Cardiac muscle cell (in vitro differentiated cells and primary cell): Measurements from ENCODE around the gene NF1. TPM values are rescaled to one million over a fixed set of nuclear protein-coding genes. Genes with fewer than 3 reads are reported as not detected.

Experiments used
- DNase-seq, 2 donors: peaks; one replicate each; pipeline versions ENCODE4 v3.0.0 to v3.0.0-alpha.2; 2010 to 2017; ENCODE audit warnings: low read depth in 1 of 2, low spot score in 1 of 2
- H3K27ac ChIP-seq: fragments of 200-600 bp; sonication (generic); 2 replicates; pipeline ENCODE4 v1.5.1; 2016
- H3K27me3 ChIP-seq: fragments of 200-600 bp; sonication (generic); 2 replicates; pipeline ENCODE4 v1.6.0; 2016; ENCODE audit warnings: control low read depth
- H3K36me3 ChIP-seq: fragments of 200-600 bp; sonication (generic); 2 replicates; pipeline ENCODE4 v1.5.1; 2016; ENCODE audit warnings: control low read depth
- H3K4me1 ChIP-seq: fragments of 200-600 bp; sonication (generic); 2 replicates; pipeline ENCODE4 v1.8.1; 2017; ENCODE audit warnings: low read depth, mild to moderate bottlenecking, mixed run types
- H3K4me3 ChIP-seq: fragments of 200-600 bp; sonication (generic); 2 replicates; pipeline ENCODE4 v1.5.1; 2016; ENCODE audit warnings: mild to moderate bottlenecking
- H3K9me3 ChIP-seq: fragments of 200-600 bp; sonication (generic); 2 replicates; pipeline ENCODE4 v1.5.1; 2017; ENCODE audit warnings: low read depth, mild to moderate bottlenecking, control low read depth
- polyA plus RNA-seq: library from polyadenylated mRNA; unstranded; fragments of >200 nt; fragmentation: Nextera tagmentation; extraction: Ambion mirVana; gene quantifications from 2 replicates; pipeline ENCODE4 v1.2.1, GENCODE V29; 2016
- total RNA-seq: library from RNA; depleted of rRNA; stranded (reverse); fragments of >200 nt; gene quantifications from 2 replicates; pipeline ENCODE4 v1.2.3, GENCODE V29; 2016
- TF ChIP-seq, protein P1 (sequence below): IDR thresholded peaks from 2 replicates; pipeline ENCODE4 v1.5.1; 2012; ENCODE audit warnings: low read depth, mild to moderate bottlenecking, low read length

Gene NF1
- total and polyA plus RNA-seq, 2 experiments from 2014 or later = 17.7 to 32.9 TPM

DNA sequence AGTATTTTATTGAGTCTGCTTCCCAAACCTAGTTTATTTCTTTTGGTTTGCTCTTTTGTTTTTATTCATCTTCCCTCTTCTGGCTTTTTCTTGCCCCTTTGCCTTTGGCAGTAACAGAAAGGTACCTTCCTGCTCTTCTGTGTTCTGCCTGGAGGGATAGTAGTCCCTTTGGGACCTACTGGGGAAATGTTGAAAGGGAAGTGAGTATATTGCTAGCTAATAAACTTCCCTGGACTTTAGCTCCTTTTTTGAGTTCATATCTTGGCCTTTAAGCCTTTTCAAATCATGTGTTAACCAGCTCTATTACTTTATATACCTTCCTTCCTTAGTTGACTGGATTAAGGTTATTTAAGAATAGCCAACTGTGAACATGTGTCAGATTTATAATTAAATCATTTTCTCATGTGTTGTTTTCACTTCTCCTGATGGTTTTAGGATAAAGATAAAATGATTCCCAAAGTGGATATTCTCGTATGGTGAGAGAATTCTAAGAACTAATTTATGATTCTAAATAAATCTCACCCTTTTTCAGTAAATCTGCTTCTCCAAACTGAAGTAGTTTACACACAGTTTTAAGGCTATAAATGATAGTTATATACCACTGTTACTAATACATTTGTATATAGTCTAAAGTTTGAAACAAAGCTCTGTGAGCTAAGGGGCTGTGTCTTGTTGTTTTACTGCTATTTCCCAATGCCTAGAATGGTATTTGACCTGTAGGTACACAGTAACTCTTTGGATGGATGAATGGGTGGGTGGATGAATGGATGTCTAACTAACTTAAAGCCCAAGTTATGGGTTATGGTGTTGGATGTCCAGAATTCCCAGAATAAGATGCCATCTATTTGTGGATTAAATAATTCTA lies 156.6 kb downstream of the NF1 start:
- Histone ChIP-seq H3K4me1 (no peaks in the 10 kb centered on the region), H3K27me3 (no peaks in the 10 kb centered on the region), H3K36me3 (peaks cover 10% of the 10 kb centered on the region), H3K9me3 (no peaks in the 10 kb centered on the region), H3K27ac (no peak overlapping the region), H3K4me3 (no peak overlapping the region)
- TF ChIP-seq, protein P1, sequence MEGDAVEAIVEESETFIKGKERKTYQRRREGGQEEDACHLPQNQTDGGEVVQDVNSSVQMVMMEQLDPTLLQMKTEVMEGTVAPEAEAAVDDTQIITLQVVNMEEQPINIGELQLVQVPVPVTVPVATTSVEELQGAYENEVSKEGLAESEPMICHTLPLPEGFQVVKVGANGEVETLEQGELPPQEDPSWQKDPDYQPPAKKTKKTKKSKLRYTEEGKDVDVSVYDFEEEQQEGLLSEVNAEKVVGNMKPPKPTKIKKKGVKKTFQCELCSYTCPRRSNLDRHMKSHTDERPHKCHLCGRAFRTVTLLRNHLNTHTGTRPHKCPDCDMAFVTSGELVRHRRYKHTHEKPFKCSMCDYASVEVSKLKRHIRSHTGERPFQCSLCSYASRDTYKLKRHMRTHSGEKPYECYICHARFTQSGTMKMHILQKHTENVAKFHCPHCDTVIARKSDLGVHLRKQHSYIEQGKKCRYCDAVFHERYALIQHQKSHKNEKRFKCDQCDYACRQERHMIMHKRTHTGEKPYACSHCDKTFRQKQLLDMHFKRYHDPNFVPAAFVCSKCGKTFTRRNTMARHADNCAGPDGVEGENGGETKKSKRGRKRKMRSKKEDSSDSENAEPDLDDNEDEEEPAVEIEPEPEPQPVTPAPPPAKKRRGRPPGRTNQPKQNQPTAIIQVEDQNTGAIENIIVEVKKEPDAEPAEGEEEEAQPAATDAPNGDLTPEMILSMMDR = no peak
- DNase-seq = peak in 1 of 2 donors; percentile 27

DNA sequence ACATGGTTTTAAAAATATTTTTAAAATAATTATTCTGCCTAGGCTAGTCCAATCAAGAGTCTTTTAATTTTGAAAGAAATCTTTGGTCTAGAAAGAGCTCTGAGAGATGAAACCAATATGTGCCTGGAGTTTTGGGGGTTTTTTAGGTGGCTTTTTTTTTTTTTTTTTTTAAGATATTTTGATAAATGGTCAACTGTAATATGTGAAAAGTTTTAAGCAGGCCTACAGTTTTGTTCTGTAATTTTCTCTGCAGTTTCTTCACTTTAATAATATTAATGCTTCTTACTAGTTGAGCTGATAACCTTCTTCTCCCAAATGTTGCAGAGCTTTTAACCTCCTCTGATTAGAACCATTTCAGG lies 157.2 kb downstream of the NF1 start:
- no peak for DNase-seq
- Histone ChIP-seq H3K27ac (no peak overlapping the region), H3K27me3 (no peaks in the 10 kb centered on the region), H3K4me1 (no peaks in the 10 kb centered on the region), H3K9me3 (no peaks in the 10 kb centered on the region), H3K4me3 (no peak overlapping the region), H3K36me3 (peaks cover 8% of the 10 kb centered on the region)
- TF ChIP-seq, protein P1 = no peak

DNA sequence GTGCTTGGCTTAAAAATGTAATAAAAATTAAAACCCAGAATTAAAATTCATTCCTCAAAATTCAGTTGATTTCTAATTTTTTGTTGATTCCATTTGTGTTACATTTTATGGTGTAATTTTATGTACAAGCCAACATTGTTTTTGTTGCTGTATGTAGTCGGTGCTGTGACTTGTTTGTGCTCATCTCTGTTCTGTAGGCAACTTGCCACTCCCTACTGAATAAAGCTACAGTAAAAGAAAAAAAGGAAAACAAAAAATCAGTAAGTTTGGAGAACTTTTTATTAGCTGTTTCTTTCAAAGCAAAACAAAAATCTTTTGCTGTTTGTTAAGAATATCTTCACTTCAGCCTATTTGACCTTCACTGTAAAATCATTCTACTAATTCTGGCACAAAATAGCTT lies 158.0 kb downstream of the NF1 start:
- Histone ChIP-seq H3K4me3 (no peak overlapping the region), H3K9me3 (no peaks in the 10 kb centered on the region), H3K36me3 (peaks cover 9% of the 10 kb centered on the region), H3K27me3 (no peaks in the 10 kb centered on the region), H3K4me1 (no peaks in the 10 kb centered on the region), H3K27ac (no peak overlapping the region)
- TF ChIP-seq, protein P1 = no peak
- DNase-seq = no peak

DNA sequence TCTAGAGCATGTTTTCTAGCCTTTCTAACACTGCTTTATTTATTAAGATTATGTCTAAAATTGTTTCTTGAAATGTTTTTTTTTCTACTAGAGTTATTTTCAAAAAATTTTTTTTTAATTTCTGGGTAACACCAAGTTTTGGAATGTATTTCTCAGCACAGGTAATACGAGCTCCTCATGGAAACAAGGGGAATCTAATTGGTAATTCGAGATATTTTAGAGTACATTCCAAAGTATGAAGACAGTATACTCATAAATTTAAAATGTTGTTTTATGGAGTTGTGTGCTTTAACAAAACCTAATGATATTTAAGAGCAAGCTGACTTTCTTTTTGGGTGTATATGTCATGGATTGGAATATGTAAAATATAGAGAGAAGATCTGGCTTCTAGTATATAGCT lies 159.9 kb downstream of the NF1 start:
- no peak overlapping the region for H3K4me3 ChIP-seq
- TF ChIP-seq, protein P1 = no peak
- H3K9me3 ChIP-seq = no peaks in the 10 kb centered on the region
- peaks cover 9% of the 10 kb centered on the region for H3K36me3 ChIP-seq
- no peak overlapping the region for H3K27ac ChIP-seq
- DNase-seq = no peak
- H3K27me3 ChIP-seq = no peaks in the 10 kb centered on the region
- H3K4me1 ChIP-seq = no peaks in the 10 kb centered on the region

DNA sequence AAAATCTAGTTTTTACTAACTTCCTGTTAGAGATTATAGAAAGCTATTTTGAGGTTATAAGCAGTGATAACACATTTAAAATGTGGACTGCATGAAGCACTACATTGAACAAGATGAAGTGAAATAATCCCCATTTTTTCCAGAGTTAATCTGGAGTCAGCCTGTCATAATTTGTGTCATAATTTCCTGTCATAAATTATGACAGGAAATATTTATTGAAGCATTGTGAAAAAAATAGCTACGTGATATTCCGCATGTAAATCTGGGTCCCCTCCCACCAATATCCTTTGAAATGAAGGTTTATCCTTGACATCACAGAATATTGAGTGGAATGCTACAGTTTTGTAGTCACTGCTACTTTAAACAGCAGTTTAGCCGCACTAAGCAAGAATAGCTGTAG lies 162.2 kb downstream of the NF1 start:
- TF ChIP-seq, protein P1 = no peak
- Histone ChIP-seq H3K36me3 (peaks cover 22% of the 10 kb centered on the region), H3K4me3 (no peak overlapping the region), H3K27me3 (no peaks in the 10 kb centered on the region), H3K4me1 (no peaks in the 10 kb centered on the region), H3K27ac (no peak overlapping the region), H3K9me3 (no peaks in the 10 kb centered on the region)
- no peak for DNase-seq
